Endothelial cell (in vitro differentiated cells): ENCODE results near the gene RWDD1. TPM values are rescaled to one million over a fixed set of nuclear protein-coding genes. Genes with fewer than 3 reads are reported as not detected.

ENCODE experiments used
- DNase-seq: peaks from one replicate; pipeline ENCODE4 v3.0.0; 2021; ENCODE audit warnings: low spot score
- H3K27ac Mint-ChIP-seq: one replicate; pipeline ENCODE4 v1.8.0; 2021; ENCODE audit warnings: mixed read lengths, inconsistent platforms; ENCODE audit not compliant: unreplicated experiment
- H3K27me3 Mint-ChIP-seq: one replicate; pipeline ENCODE4 v1.8.0; 2021; ENCODE audit warnings: mild to moderate bottlenecking, moderate library complexity, mixed read lengths, inconsistent platforms; ENCODE audit not compliant: unreplicated experiment
- H3K36me3 Mint-ChIP-seq: one replicate; pipeline ENCODE4 v1.8.0; 2021; ENCODE audit warnings: mild to moderate bottlenecking, low read depth, mixed read lengths, inconsistent platforms; ENCODE audit not compliant: unreplicated experiment
- H3K4me1 Mint-ChIP-seq: one replicate; pipeline ENCODE4 v1.8.0; 2021; ENCODE audit warnings: mild to moderate bottlenecking, mixed read lengths, inconsistent platforms; ENCODE audit not compliant: unreplicated experiment
- H3K4me3 Mint-ChIP-seq: one replicate; pipeline ENCODE4 v1.8.0; 2021; ENCODE audit warnings: mild to moderate bottlenecking, mixed read lengths, inconsistent platforms; ENCODE audit not compliant: unreplicated experiment
- H3K9me3 Mint-ChIP-seq: one replicate; pipeline ENCODE4 v1.8.0; 2021; ENCODE audit warnings: mixed read lengths, inconsistent platforms; ENCODE audit not compliant: unreplicated experiment
- CTCF ChIP-seq: fragments of 200-600 bp; sonication (generic); IDR thresholded peaks from one replicate; pipeline ENCODE4 v1.5.0; 2021; ENCODE audit warnings: antibody characterized with exemption; ENCODE audit not compliant: unreplicated experiment
- total RNA-seq: library from RNA; stranded (reverse); fragmentation: NEBNext Ultra II Directional; extraction: Animal tissue kit (Norgen Biotek cat#: 25700); gene quantifications from one replicate; pipeline ENCODE4 v1.2.1, GENCODE V29; 2021; ENCODE audit not compliant: unreplicated experiment

Gene RWDD1
- total RNA-seq, 1 donor from 2014 or later: 38.0 TPM

GRCh38 chr6:116557893-116558292 is 13.4 kb upstream of the RWDD1 start:
- Mint-ChIP-seq H3K27me3 (no peaks in the 10 kb centered on the region), H3K4me1 (peaks cover 11% of the 10 kb centered on the region), H3K9me3 (no peaks in the 10 kb centered on the region), H3K4me3 (no peak overlapping the region), H3K27ac (no peak overlapping the region), H3K36me3 (no peaks in the 10 kb centered on the region)
- no peak for TF ChIP-seq CTCF
- DNase-seq: no peak

- TF ChIP-seq CTCF: no peak
- peaks cover 11% of the 10 kb centered on the region for H3K4me1 Mint-ChIP-seq
- no peak overlapping the region for H3K27ac Mint-ChIP-seq
- no peak for DNase-seq
- H3K4me3 Mint-ChIP-seq: no peak overlapping the region
- peaks cover 5% of the 10 kb centered on the region for H3K27me3 Mint-ChIP-seq
- peaks cover 7% of the 10 kb centered on the region for H3K36me3 Mint-ChIP-seq
- no peaks in the 10 kb centered on the region for H3K9me3 Mint-ChIP-seq
Observed at GRCh38 chr6:116560130-116560529, 11.2 kb upstream of the RWDD1 start.

DNA sequence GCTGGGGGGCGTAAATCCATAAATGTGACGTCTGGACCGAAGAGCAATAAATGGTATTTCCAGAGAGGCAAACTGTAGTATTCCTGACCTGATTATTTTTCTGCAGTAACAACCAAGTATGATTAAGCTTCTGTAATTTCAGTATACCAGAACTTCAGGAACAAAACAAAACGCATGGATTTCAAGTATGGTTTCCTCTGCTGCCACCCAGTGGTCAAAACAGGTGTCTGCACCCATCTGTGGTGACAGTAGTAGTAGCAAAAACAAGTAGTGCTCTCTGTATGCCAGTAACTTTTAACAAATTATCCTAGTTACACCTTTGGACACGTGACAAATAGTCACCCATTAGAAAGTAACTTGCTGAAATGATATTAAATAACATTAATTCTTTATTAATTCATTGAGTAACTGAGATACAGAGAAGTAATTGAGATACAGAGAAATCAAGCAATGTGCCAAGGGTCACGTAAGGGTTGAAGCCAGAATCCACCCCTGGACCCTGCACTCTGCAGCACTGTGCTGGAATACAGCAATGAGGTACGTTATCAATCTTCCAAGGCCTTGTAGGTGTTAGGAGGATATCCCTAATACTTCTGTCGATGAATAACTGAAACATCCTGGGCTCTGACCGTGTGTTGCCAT is 9.8 kb upstream of the RWDD1 start:
- Mint-ChIP-seq H3K9me3 (no peaks in the 10 kb centered on the region), H3K4me1 (peaks cover 11% of the 10 kb centered on the region), H3K36me3 (peaks cover 7% of the 10 kb centered on the region), H3K27me3 (peaks cover 5% of the 10 kb centered on the region), H3K4me3 (no peak overlapping the region), H3K27ac (no peak overlapping the region)
- DNase-seq: peak; percentile 75
- TF ChIP-seq CTCF: peak; percentile 92

DNA sequence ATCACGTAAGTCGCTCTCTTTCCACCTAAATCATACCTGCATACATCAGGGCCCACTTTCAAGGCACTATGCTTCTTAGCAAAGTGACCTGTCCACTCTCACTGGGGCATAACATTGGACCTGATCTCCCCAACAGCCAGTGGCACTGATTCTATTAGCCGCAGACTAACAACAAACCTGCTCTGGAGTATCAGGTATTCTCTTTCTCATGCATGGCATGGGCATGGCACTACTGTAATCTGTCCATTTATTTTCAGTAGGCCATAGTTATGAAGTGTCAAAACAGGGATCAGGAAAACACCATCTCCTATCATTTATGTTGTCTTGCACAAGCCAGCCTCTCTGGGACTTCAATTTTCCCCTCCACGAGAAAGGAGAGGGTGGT is 9.3 kb upstream of the RWDD1 start:
- Mint-ChIP-seq H3K27ac (no peak overlapping the region), H3K9me3 (no peaks in the 10 kb centered on the region), H3K36me3 (peaks cover 7% of the 10 kb centered on the region), H3K27me3 (peaks cover 8% of the 10 kb centered on the region), H3K4me1 (peaks cover 11% of the 10 kb centered on the region), H3K4me3 (no peak overlapping the region)
- no peak for TF ChIP-seq CTCF
- no peak for DNase-seq

- Mint-ChIP-seq H3K4me3 (no peak overlapping the region), H3K4me1 (peaks cover 12% of the 10 kb centered on the region), H3K27ac (peak overlapping the region; percentile 86), H3K27me3 (peaks cover 8% of the 10 kb centered on the region), H3K9me3 (no peaks in the 10 kb centered on the region), H3K36me3 (peaks cover 7% of the 10 kb centered on the region)
- TF ChIP-seq CTCF: no peak
- DNase-seq: no peak
Observed at GRCh38 chr6:116562614-116563013, 8.7 kb upstream of the RWDD1 start.
